Stimulated activated CD4-positive, alpha-beta T cell treated with anti-CD3 and anti-CD28 coated beads, Interleukin-1b, Interleukin-23, amount 100 ng/mL, for 4 hours (primary cell): ENCODE data around the gene NUP210L.

Experiments used
- DNase-seq, 2 donors: peaks; one replicate each; pipeline ENCODE4 v3.0.0-alpha.2; 2020; ENCODE audit warnings: low read depth in 2 of 2

NUP210L gene

GRCh38 chr1:154154534-154155191 is at the start of gene NUP210L:
Gene NUP210L (minus strand): TSS chr1:154155073.
- no peak for DNase-seq

GRCh38 chr1:154199563-154199879 is 44.6 kb upstream of the NUP210L start:
- no peak for DNase-seq

DNA sequence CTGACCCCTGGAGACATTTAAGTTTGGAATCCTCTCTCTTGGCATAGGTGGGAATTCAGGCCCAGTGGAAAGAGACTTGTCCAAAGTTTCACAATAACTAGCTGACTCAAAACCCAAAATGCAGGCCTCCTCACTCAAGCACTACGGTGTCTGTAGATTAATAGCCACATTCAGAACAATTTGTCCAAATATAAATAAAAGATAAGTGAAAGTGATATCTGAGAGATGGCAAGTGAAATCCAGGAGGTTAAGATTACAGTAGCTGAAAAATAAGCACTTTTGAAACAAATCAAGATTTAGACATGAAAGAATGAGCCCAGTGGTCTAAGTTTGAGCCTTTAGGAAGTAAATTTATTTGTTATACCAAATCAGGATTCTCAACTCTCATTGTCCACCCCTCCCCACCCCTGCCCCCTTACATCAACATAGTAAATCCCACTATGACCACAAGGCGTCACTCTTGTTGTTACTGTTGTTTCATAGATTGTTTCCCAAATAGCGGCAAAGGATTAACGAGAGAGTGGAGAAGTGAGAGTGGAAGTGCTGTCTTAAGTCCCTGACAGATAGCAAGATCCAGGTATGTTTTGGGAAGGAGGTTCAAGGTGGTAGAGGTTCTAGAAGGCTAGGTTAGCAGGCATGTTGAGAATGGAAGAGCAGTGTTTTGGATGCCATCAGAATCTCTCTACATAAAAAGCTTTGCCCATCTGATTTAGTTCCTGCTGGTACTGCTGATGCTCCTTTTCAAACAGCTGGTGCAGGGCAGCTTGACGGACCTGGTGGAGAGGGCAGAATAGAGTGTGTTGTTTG is 44.1 kb upstream of the NUP210L start:
- DNase-seq, result peak in 1 of 2 donors; percentile 38

- DNase-seq, result no peak
These were observed 38.9 kb upstream of the NUP210L start for GRCh38 chr1:154193821-154194220.

DNA sequence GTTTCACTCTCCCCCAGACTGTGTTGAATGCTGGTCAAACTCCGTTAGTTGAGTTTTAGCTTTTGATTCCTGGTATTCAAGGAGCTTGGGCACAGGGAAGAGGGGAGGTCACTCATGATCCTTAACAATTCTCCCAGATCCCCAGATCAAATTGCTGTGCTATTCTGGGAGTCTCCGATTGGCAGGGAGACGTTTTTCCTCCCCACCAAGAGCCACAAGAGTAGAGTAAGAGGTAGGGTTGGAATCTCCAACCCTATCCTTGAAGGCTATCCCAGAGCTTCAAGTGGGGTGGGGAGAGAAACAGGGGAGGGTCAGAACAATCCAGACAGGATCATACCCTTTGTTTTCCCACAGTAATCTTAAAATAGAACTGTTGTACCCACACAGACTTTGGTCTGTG is 37.6 kb upstream of the NUP210L start:
- no peak for DNase-seq

DNA sequence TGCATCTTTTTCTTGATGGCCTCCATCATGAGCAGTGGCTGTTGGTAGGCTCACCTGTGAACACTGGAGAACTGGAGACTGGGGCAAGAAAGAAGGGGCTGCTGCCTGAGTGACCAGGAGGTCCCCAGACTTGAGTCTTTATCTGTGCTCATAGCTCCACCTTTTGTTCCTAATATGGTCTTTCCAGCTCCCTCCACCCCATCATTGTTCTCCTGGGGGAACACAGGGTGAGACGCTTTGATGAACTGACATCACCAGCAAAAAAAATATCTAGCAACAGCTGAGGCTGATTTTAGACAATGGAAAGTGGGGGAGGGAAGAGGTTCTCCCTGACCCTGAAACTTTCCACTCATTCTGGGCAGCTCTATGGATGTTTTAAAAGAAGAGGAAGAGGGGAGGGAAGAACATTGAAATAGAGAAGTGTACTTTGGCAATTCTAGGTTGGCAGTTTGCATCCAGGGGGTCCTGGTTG is 37.2 kb upstream of the NUP210L start, which contains the start of gene TPM3:
TSS of gene TPM3 (minus strand) at position 111 of the 472 bp plus-strand sequence. CDS start at position 29, 82 bp downstream.
- DNase-seq, result no peak

DNA sequence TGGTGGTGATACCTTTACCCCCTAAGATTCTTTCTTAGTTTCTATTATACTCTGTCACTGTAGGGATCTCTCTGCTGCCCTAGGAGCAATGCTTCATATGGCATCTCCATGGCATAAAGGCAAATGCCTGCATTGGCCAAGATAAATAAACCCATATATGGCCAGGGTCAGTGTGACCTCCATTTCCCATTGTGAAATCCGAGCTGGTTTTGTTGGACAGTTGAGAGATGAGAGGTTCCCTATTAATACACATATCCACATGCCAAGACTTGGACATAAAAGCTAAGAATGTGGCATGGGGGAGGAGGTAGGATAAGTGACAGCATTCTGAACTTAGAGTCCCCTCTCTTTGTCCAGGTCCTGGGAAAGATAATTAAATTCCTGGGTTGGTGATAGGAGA is 35.7 kb upstream of the NUP210L start:
- no peak for DNase-seq

DNA sequence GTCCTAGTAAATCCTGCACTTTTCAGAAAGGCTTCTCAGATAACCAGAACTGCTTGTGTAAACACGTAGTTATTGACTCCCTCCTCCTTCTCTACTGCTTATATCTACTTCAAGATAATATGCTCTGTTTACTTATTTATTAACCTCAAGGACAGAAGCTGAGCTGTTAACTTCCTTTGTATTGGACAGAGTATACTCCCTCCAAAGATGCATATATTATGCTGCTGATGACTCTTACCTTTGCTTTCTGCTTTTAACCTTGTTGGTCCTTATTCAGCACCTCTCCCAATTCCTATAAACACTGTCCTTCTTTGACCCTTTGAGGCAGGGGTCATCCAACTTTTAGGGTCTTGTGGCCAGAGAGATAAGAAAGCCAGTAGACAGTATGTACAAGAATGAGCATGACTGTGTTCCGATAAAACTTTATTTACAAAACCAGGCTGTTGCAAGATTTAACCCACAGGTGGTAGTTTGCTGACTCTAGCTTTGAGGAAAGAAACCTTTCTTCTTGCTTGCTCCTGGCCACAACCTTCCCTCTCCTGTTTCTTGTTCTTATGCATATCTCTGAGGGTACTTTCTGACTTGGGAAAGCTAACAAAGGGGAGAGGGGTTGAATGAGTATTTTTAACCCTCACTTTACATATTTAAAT is 32.1 kb upstream of the NUP210L start:
- no peak for DNase-seq

- peak; percentile 49 to 55 for DNase-seq
These were observed 31.3 kb upstream of the NUP210L start for GRCh38 chr1:154186177-154186576.

DNA sequence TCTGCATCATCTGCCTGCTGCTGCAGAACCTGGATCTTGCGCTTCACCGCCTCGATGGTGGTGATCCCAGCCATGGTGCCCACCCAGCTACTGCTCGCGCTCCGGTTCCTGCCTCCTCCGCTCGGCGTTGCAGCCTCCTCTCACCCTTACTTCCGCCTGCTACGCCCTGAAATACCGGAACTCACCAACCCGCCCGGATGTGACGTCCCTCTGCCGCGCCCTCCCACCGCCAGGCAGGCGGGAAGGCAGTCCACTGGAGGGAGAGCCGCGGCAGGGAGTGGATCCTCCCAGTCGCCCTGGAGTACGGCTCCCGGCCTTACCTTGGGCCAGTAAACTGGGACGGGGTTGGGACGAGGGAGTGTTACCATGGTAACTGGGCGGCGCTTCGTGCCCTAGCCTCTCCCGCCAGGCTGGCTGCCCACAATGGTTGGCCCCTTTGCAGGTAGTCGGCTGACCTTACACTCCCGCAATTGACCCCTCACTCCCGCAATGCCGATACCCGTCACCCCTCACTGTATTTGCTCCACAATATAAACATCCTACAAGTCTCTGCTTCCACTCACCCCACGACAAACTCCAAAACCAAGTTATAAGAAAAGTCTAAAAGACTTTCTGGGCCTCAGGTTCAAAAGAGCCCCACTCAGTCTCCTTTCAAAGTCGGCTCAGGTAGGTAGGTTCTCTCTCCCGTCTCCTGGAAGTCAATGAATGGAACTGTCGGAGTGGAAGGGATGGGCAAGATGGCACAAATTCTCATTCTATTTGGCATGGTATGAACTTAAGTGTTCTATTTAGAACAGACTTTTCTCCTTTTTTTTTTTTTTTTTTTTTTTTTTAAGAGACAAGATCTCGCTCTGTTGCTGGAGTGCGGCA is 28.4 kb upstream of the NUP210L start:
- DNase-seq, result peak; percentile 86 to 90

- DNase-seq, result peak; percentile 39 to 63
These were observed 27.6 kb upstream of the NUP210L start for GRCh38 chr1:154182344-154183045.

GRCh38 chr1:154181944-154182343 is 27.1 kb upstream of the NUP210L start:
- DNase-seq, result no peak

GRCh38 chr1:154179946-154180687 is 25.2 kb upstream of the NUP210L start:
- DNase-seq, result no peak

DNA sequence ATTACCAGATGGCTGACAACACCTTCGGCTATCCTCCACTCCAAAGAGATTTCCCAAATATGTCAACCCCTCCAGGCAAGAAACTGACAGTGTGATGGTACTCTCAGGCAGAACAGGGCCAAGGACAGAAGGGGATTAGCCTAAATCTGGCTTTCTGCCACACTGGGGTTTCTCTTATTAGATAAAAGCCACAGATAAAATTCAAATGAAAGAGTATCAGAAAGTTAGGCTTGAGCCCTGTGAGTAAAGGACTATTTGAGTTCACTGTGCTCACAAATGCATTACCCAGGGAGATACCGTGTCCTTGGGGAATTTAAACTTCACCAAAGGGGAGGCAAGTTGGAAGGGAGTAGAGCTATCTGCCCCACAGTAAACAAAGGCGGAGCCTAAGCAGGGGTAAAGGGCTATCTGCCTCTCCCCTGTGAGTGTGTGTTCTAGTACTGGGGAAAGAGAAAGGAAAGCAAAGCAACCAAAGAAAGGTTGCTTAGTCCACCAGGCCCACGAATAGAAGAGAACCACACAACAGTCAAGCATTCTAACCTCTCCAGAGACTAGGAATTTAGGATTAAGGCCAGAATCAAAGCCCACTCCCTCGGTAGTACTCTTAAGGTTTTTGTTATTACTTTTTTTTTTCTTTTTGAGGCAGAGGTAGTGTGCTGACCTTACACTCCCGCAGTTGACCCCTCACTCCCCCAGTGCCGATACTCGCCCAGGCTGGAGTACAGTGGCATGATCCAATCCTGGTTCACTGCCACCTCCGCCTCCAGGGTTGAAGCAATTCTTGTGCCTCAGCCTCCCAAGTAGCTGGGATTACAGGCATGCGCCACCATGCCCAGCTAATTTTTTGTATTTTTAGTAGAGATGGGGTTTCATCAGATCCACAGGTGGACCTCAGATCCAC is 24.3 kb upstream of the NUP210L start:
- no peak for DNase-seq

DNA sequence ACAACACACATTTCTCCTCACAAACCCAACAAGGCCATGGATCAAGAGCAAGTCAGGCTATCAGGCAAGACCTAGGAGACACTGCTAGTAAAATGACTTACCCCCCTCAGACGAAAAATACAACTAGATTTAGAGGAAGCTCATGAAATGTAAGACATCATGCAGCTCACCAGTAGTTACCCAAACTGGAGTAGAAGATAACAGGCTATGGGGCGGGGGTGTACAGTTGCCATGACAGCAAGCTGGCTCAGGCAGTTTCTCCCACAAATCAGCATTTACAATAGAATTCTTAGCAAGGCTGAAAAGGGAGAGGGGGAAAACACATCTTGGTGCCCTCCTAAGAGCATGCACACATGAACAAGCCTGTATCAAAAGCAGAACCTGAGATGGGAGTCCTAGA is 23.1 kb upstream of the NUP210L start:
- DNase-seq, result peak in 1 of 2 donors; percentile 17

DNA sequence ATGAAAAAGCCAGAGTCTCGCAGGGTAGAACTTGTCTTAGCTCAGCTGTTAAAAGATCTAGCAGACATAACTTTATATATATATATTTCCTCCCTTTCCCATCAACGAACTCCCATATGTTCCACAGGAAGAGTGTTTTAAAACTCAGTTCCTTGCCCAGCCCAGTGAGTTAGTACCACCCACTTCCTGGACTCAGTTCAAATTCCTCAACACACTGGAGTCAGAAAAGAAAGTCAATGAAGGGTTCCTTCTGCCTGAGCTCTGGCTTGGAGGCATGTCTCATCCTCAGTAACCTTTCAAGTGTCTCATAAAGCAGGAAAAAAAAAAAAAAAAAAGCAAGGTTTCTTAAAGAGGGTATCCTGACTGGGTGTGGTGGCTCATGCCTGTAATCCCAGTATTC is 21.5 kb upstream of the NUP210L start:
- no peak for DNase-seq

GRCh38 chr1:154174654-154175053 is 19.8 kb upstream of the NUP210L start:
- DNase-seq, result no peak

- DNase-seq, result no peak
These were observed 17.0 kb upstream of the NUP210L start for GRCh38 chr1:154171880-154172279.

GRCh38 chr1:154171223-154171583 is 16.3 kb upstream of the NUP210L start:
- DNase-seq, result no peak
